Purkinje cell (primary cell): Measurements from ENCODE around the gene DYRK4. TPM values are rescaled to one million over a fixed set of nuclear protein-coding genes. Genes with fewer than 3 reads are reported as not detected.

Experiments used
- polyA plus RNA-seq: library from polyadenylated mRNA; unstranded; fragments of >200 nt; fragmentation: Nextera tagmentation; gene quantifications from 2 replicates; pipeline ENCODE4 v1.2.1, GENCODE V29; 2014

The DYRK4 gene, protein sequence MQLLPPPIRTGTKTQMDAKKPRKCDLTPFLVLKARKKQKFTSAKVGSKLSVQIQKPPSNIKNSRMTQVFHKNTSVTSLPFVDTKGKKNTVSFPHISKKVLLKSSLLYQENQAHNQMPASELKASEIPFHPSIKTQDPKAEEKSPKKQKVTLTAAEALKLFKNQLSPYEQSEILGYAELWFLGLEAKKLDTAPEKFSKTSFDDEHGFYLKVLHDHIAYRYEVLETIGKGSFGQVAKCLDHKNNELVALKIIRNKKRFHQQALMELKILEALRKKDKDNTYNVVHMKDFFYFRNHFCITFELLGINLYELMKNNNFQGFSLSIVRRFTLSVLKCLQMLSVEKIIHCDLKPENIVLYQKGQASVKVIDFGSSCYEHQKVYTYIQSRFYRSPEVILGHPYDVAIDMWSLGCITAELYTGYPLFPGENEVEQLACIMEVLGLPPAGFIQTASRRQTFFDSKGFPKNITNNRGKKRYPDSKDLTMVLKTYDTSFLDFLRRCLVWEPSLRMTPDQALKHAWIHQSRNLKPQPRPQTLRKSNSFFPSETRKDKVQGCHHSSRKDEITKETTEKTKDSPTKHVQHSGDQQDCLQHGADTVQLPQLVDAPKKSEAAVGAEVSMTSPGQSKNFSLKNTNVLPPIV
- polyA plus RNA-seq, result 5.5 and 19.3 TPM in 2 replicates

DNA sequence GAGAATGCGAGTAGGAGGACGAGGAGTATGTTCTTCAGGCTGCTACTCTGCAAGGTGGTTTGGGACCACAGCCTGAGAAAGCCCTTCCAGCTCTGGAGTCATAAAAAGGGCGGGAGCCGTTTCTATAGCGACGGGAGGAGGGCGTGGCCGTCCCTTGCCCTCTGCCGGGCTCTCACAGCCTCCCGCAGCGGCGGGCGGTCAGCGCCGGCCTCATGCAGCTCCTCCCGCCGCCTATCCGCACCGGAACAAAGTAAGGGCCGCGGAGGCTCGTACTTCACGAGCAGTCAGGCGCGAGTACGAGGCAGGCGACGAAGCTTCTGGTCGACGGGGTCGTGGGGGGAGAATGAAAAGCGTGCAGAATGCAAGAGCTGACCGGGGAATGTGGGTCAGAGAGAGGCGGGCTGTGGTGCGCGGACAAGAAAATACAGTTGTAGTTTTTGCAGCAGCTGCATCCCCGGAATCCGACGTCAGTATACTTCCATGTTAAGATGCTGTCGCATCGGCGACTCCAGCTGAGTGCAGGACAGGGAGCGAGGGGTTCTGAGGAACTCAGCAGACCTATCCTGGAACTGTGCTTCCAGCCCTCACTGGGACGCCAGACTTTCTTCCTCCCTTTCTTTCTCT lies at the start of gene DYRK4:
Gene DYRK4 (plus strand): TSS at position 175 of the 624 bp plus-strand sequence. CDS start 38 bp downstream, at position 213.

DNA sequence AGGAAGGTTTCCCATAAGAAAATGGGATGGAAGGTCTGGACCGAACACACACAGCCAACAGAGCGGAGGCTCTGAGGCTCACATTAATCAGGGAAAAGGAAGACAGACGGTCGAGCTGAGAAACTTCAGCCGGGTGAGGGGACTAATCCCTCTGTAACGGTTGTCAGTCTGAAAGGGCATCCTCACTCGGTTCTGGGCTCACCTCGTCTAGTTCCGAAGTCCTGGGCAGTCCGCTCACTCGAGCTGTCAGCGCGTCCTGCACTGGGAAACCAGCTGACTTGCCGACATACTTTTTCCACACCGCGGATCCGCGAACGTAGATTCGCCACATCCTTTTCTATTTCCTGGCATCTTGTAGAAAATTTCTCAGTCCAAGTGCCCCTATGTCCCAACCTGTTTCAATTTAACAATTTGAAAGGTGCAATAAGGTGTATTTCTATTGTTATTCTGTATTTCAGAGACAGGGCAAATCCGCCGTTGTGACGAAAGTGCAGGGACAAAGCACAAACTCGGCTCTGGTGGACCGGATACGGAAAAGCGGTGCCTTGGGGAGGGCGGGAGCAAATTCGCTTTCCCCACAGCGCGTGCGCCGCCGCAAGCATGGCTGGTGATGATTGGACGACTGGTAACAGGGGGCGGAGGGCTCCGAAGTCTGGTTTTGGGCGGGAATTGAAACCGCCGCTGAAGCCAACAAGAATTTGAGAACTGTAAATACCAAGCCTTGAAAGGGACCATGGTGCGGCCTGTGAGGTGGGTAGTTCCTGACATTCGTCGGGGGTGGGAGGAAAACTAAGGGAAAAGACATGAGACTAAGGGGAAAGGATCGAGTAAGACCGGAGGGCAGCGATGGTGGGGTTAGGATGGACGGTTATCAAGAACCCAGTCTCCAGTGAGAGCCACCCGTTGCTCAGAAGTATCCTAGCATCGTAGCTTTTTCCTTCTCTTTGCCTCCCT lies 23.5 kb upstream of the DYRK4 start, which contains the start of gene RAD51AP1:
Gene RAD51AP1 (plus strand): TSS at position 684 of the 954 bp plus-strand sequence. CDS start 50 bp downstream, at position 734.

DNA sequence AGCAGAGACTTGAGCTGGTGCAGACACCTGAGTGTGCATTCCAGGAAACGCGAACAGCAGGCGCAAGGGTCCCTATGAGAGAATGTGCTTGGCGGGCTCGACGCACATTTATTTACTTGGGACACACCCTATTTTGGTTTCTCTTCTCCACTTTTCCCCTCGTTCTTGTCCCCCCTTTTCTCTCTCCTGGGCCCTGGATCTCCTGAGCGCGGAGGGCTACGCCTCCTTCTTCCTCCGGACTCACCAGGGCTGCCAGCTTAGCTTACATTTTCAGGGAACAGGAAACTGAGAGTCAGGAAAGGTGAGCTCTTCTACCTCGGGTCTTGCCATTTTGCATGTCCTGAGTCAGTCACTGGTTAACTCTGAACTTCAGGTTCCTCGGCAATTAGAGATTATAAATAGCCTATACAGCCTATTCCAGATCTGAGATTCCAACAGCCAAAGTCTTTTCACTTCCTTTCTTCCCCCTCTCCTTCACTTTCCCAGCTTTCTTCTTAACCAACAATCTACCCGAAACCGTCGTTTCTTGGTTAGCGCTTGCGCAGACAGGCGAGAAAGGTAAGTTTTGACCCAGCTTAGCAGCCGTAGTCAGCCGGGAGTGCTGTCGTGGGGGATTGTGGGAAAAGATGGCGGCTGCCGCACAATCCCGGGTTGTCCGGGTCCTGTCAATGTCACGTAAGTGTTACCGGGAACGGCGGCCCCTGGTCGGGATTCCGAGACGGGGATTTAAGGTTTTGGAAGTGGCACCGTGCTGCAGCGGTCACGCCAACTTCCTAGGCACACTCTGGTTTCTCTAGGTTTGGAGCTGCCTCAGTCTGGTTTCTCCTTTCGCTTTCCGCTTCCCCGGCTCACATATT lies 86.7 kb downstream of the DYRK4 start, which contains the start of the genes AKAP3 and NDUFA9:
Gene AKAP3 (minus strand): TSS at position 551 of the 857 bp plus-strand sequence. CDS start 10,855 bp downstream, outside the sequence.
Gene NDUFA9 (plus strand): TSS at position 614 of the 857 bp plus-strand sequence. CDS start 13 bp downstream, at position 627.

Other genes starting within 250 kb of the DYRK4 start
- 14.5 and 38.7 TPM in 2 replicates for gene TIGAR, start 241.0 kb upstream of the DYRK4 start, polyA plus RNA-seq
- gene FGF23, start 182.5 kb upstream of the DYRK4 start, polyA plus RNA-seq, result not detected in 2 replicates
- 1.4 TPM in 1 of 2 replicates, not detected in the other for gene FGF6, start 116.4 kb upstream of the DYRK4 start, polyA plus RNA-seq
- gene RAD51AP1, start 23.3 kb upstream of the DYRK4 start, polyA plus RNA-seq, result 1.8 and 6.7 TPM in 2 replicates
- 0.22 and 1.0 TPM in 2 replicates for gene AKAP3, start 86.8 kb downstream of the DYRK4 start, polyA plus RNA-seq
- gene NDUFA9, start 86.9 kb downstream of the DYRK4 start, polyA plus RNA-seq, result 438 and 533 TPM in 2 replicates
- gene GALNT8, start 158.2 kb downstream of the DYRK4 start, polyA plus RNA-seq, result 76.3 and 79.6 TPM in 2 replicates